Measurements from ENCODE around the gene HLA-DPB1.

- no peak for TF ChIP-seq CTCF (IDR thresholded peaks at IDR 0.05 in 2 of 3, conservative IDR thresholded peaks at IDR 0.05 in 1 of 3; ENCODE audit: insufficient read depth in 2 of 3, low read depth in 1 of 3, low read length in 3 of 3)
- TF ChIP-seq MCM3 (IDR thresholded peaks at IDR 0.05): no peak
Measured at GRCh38 chr6:33132081-33132524, 56.3 kb downstream of the HLA-DPB1 start.

Data from K562 (cell line).